MM.1S (cell line): ENCODE data around the gene MAML3.

Source experiments
- DNase-seq: peaks from one replicate; pipeline ENCODE4 v3.0.0-alpha.2; 2015
- H2AFZ ChIP-seq: fragments of 300-600 bp; sonication (generic); 2 replicates; pipeline ENCODE4 v1.6.0; 2016; ENCODE audit warnings: antibody characterized with exemption, low read length
- H3F3A ChIP-seq: fragments of 300-600 bp; sonication (generic); 2 replicates; pipeline ENCODE4 v1.6.1; 2016; ENCODE audit warnings: mild to moderate bottlenecking, antibody characterized with exemption, low read length, moderate library complexity, mixed read lengths; ENCODE audit not compliant: insufficient read depth
- H3K27ac ChIP-seq: fragments of 300-600 bp; sonication (generic); 2 replicates; pipeline ENCODE4 v1.5.1; 2016; ENCODE audit warnings: mild to moderate bottlenecking, low read length
- H3K27me3 ChIP-seq: fragments of 300-600 bp; sonication (generic); replicated peaks from 2 replicates; pipeline ENCODE4 v1.6.0; 2016; ENCODE audit warnings: low read length; ENCODE audit not compliant: insufficient read depth
- H3K36me3 ChIP-seq: fragments of 300-600 bp; sonication (generic); replicated peaks from 2 replicates; pipeline ENCODE4 v1.6.1; 2016; ENCODE audit warnings: mild to moderate bottlenecking, low read length, mixed read lengths; ENCODE audit not compliant: insufficient read depth
- H3K4me1 ChIP-seq: fragments of 300-600 bp; sonication (generic); 2 replicates; pipeline ENCODE4 v1.6.1; 2016; ENCODE audit warnings: low read length, mixed read lengths
- H3K4me2 ChIP-seq: fragments of 300-600 bp; sonication (generic); 2 replicates; pipeline ENCODE4 v1.6.0; 2016; ENCODE audit warnings: low read depth, low read length
- H3K4me3 ChIP-seq: fragments of 300-600 bp; sonication (generic); 2 replicates; pipeline ENCODE4 v1.5.1; 2016; ENCODE audit warnings: low read length, mixed read lengths
- H3K79me2 ChIP-seq: fragments of 300-600 bp; sonication (generic); 2 replicates; pipeline ENCODE4 v1.6.1; 2016; ENCODE audit warnings: mixed run types, low read length, mixed read lengths
- H3K9ac ChIP-seq: fragments of 300-600 bp; sonication (generic); 2 replicates; pipeline ENCODE4 v1.6.1; 2016; ENCODE audit warnings: low read length, mixed read lengths
- H3K9me2 ChIP-seq: fragments of 300-600 bp; sonication (generic); replicated peaks from 2 replicates; pipeline ENCODE4 v1.6.1; 2016; ENCODE audit warnings: mild to moderate bottlenecking, low read length, mixed read lengths; ENCODE audit not compliant: insufficient read depth
- H3K9me3 ChIP-seq: fragments of 300-600 bp; sonication (generic); replicated peaks from 2 replicates; pipeline ENCODE4 v1.6.1; 2016; ENCODE audit warnings: mild to moderate bottlenecking, low read length, mixed read lengths; ENCODE audit not compliant: insufficient read depth
- H4K20me1 ChIP-seq: fragments of 300-600 bp; sonication (generic); 2 replicates; pipeline ENCODE4 v1.6.1; 2016; ENCODE audit warnings: mild to moderate bottlenecking, low read length, moderate library complexity, mixed read lengths; ENCODE audit not compliant: insufficient read depth
- EZH2 ChIP-seq: fragments of 300-600 bp; sonication (generic); optimal IDR thresholded peaks from 2 replicates; pipeline ENCODE3; 2017; ENCODE audit warnings: low read depth, mild to moderate bottlenecking, antibody characterized with exemption, low read length, mixed read lengths
- EZH2phosphoT487 ChIP-seq: fragments of 300-600 bp; sonication (generic); IDR thresholded peaks from 2 replicates; pipeline ENCODE4 v1.6.1; 2018; ENCODE audit warnings: antibody characterized with exemption, low read length
- TF ChIP-seq, protein P1 (sequence below): fragments of 300-600 bp; sonication (generic); IDR thresholded peaks from 2 replicates; pipeline ENCODE4 v1.5.1; 2016; ENCODE audit warnings: antibody characterized with exemption, low read length, mixed read lengths

Gene MAML3

DNA sequence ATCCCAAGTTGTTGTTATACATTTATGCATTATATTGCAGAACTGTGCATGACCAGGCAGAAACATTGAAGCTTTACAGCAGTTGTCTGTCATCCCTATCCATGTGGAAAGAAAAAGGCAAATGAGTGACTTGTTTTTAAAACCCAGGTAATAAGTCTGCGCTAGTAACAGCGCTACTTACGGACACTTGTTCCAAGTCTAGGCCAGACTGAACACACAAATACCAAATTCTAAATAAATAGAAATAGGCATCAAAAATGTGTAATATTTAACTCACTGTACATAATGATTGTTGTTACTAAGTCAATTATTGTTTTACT is 548 bp upstream of the MAML3 start:
- H3K9ac ChIP-seq, result peak overlapping the region; percentile 54; the same call in 1 of the 2 replicates
- H3K79me2 ChIP-seq, result no peaks in the 10 kb centered on the region
- peak overlapping the region; percentile 89 for H3K4me2 ChIP-seq
- H3K9me3 ChIP-seq, result no peaks in the 10 kb centered on the region
- no peaks in the 10 kb centered on the region for H3K9me2 ChIP-seq
- no peaks in the 10 kb centered on the region for H4K20me1 ChIP-seq
- H3F3A ChIP-seq, result peaks cover 56% of the 10 kb centered on the region
- H3K27ac ChIP-seq, result no peak overlapping the region
- H3K4me3 ChIP-seq, result peak overlapping the region; percentile 94
- peaks cover 19% of the 10 kb centered on the region for H3K27me3 ChIP-seq
- H3K4me1 ChIP-seq, result peaks cover 26% of the 10 kb centered on the region
- no peak for DNase-seq
- no peaks in the 10 kb centered on the region for H3K36me3 ChIP-seq
- TF ChIP-seq, protein P1, sequence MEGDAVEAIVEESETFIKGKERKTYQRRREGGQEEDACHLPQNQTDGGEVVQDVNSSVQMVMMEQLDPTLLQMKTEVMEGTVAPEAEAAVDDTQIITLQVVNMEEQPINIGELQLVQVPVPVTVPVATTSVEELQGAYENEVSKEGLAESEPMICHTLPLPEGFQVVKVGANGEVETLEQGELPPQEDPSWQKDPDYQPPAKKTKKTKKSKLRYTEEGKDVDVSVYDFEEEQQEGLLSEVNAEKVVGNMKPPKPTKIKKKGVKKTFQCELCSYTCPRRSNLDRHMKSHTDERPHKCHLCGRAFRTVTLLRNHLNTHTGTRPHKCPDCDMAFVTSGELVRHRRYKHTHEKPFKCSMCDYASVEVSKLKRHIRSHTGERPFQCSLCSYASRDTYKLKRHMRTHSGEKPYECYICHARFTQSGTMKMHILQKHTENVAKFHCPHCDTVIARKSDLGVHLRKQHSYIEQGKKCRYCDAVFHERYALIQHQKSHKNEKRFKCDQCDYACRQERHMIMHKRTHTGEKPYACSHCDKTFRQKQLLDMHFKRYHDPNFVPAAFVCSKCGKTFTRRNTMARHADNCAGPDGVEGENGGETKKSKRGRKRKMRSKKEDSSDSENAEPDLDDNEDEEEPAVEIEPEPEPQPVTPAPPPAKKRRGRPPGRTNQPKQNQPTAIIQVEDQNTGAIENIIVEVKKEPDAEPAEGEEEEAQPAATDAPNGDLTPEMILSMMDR, result no peak
- TF ChIP-seq EZH2 (no peak), EZH2phosphoT487 (no peak)
- peak overlapping the region; percentile 86 for H2AFZ ChIP-seq

- H2AFZ ChIP-seq, result peak overlapping the region; percentile 99
- H4K20me1 ChIP-seq, result no peaks in the 10 kb centered on the region
- no peaks in the 10 kb centered on the region for H3K9me2 ChIP-seq
- H3K9ac ChIP-seq, result peak overlapping the region; percentile 7; the same call in 1 of the 2 replicates
- peaks cover 19% of the 10 kb centered on the region for H3K27me3 ChIP-seq
- no peaks in the 10 kb centered on the region for H3K36me3 ChIP-seq
- peaks cover 57% of the 10 kb centered on the region for H3F3A ChIP-seq
- H3K4me3 ChIP-seq, result peak overlapping the region; percentile 94
- H3K27ac ChIP-seq, result no peak overlapping the region
- DNase-seq, result no peak
- H3K79me2 ChIP-seq, result no peaks in the 10 kb centered on the region
- H3K9me3 ChIP-seq, result no peaks in the 10 kb centered on the region
- TF ChIP-seq EZH2 (no peak), EZH2phosphoT487 (no peak)
- TF ChIP-seq, protein P1, result no peak
- H3K4me1 ChIP-seq, result peaks cover 29% of the 10 kb centered on the region
- peak overlapping the region; percentile 89 for H3K4me2 ChIP-seq
Observed at GRCh38 chr4:140153419-140153717, 616 bp downstream of the MAML3 start.

GRCh38 chr4:140152751-140153418 is 1.1 kb downstream of the MAML3 start:
- peaks cover 29% of the 10 kb centered on the region for H3K4me1 ChIP-seq
- H4K20me1 ChIP-seq, result no peaks in the 10 kb centered on the region
- H3F3A ChIP-seq, result peaks cover 57% of the 10 kb centered on the region
- no peaks in the 10 kb centered on the region for H3K9me2 ChIP-seq
- no peaks in the 10 kb centered on the region for H3K9me3 ChIP-seq
- H3K9ac ChIP-seq, result no peak overlapping the region; the same call in 1 of the 2 replicates
- H2AFZ ChIP-seq, result peak overlapping the region; percentile 99
- peak overlapping the region; percentile 94 for H3K4me3 ChIP-seq
- H3K27ac ChIP-seq, result no peak overlapping the region
- no peak for TF ChIP-seq EZH2
- TF ChIP-seq, protein P1, result no peak
- TF ChIP-seq EZH2phosphoT487, result no peak
- H3K36me3 ChIP-seq, result no peaks in the 10 kb centered on the region
- H3K79me2 ChIP-seq, result no peaks in the 10 kb centered on the region
- peak overlapping the region; percentile 89 for H3K4me2 ChIP-seq
- peak; percentile 40 for DNase-seq
- peaks cover 19% of the 10 kb centered on the region for H3K27me3 ChIP-seq
